HepG2 (cell line): ENCODE results near the gene CCDC80. TPM values are rescaled to one million over a fixed set of nuclear protein-coding genes. Genes with fewer than 3 reads are reported as not detected.

Experiments
- ATAC-seq: fragments of 200-7000 bp; cut with Tn5 transposase; 3 replicates; pipeline ENCODE4 v1.9.1; 2020; ENCODE audit warnings: mild to moderate bottlenecking, moderate library complexity
- BruUV-seq: library from RNA; stranded (reverse); fragments of 400-500 nt; replicated peaks from 2 replicates; lab custom pipeline; 2021; lab: Mats Ljungman, UMichigan
- CTCF ChIA-PET: fragments of 300-600 bp; formaldehyde crosslinking; extraction: SDS; loops from one replicate; lab custom pipeline; 2021; ENCODE audit warnings: low total read pairs, inconsistent platforms, low intra/inter-chr PET ratio; lab: Yijun Ruan, JAX
- POLR2A ChIA-PET: fragments of 350-600 bp; sonication (Branson Sonifier 250); formaldehyde crosslinking; loops from one replicate; lab custom pipeline; 2020; ENCODE audit warnings: antibody characterized with exemption, inconsistent platforms; lab: Yijun Ruan, JAX
- DNase-seq: peaks from one replicate; pipeline ENCODE4 v3.0.0-alpha.2; 2015; ENCODE audit warnings: low spot score
- FAIRE-seq: peaks from 3 replicates; lab custom pipeline; 2011; peaks lifted over from hg19 to GRCh38; lab: Jason Lieb, UNC
- H2AFZ ChIP-seq: one replicate; pipeline ENCODE4 v1.6.1; 2011; ENCODE audit warnings: low read length, inconsistent platforms
- H3K27ac ChIP-seq: fragments of 300-600 bp; 3 replicates; pipeline ENCODE4 v1.8.0; 2011; ENCODE audit warnings: mixed run types, mild to moderate bottlenecking, mixed read lengths, low read length, inconsistent platforms; ENCODE audit not compliant: insufficient read depth; ENCODE audit errors: extremely low read length
- H3K27me3 ChIP-seq, 2 experiments: fragments of 200-600 bp in 1 of 2; 2 replicates in 1 of 2; 3 replicates in 1 of 2; pipeline versions ENCODE4 v1.6.0 to v1.8.0; 2011; ENCODE audit warnings: low read length in 2 of 2, mild to moderate bottlenecking in 2 of 2, moderate library complexity in 2 of 2, inconsistent platforms in 1 of 2; ENCODE audit not compliant: insufficient read depth in 2 of 2, control insufficient read depth in 1 of 2
- H3K36me3 ChIP-seq, 2 experiments: fragments of 200-600 bp in 1 of 2; replicated peaks in 1 of 2; 2 replicates in 1 of 2; 3 replicates in 1 of 2; pipeline versions ENCODE4 v1.5.1 to v1.8.0; 2011; ENCODE audit warnings: low read length in 2 of 2, inconsistent platforms in 1 of 2; ENCODE audit not compliant: insufficient read depth in 2 of 2, control insufficient read depth in 1 of 2
- H3K4me1 ChIP-seq: 2 replicates; pipeline ENCODE4 v1.5.1; 2012; ENCODE audit warnings: low read length, inconsistent platforms; ENCODE audit not compliant: insufficient read depth
- H3K4me2 ChIP-seq: 2 replicates; pipeline ENCODE4 v1.6.0; 2011; ENCODE audit warnings: low read depth, low read length, inconsistent platforms
- H3K4me3 ChIP-seq, 3 experiments: fragments of 200-600 bp in 1 of 3; sonication (generic), shearing (Covaris generic) in 1 of 3; replicated peaks in 1 of 3; 2 replicates each; pipeline ENCODE4 v1.5.1; 2011 to 2016; ENCODE audit warnings: low read length in 3 of 3, inconsistent platforms in 2 of 3, low read depth in 2 of 3, mild to moderate bottlenecking in 2 of 3, control low read depth in 1 of 3, mixed read lengths in 1 of 3; ENCODE audit not compliant: insufficient read depth in 1 of 3
- H3K79me2 ChIP-seq: one replicate; pipeline ENCODE4 v1.6.1; 2011; ENCODE audit warnings: low read length, inconsistent platforms; ENCODE audit not compliant: insufficient read depth
- H3K9ac ChIP-seq: 2 replicates; pipeline ENCODE4 v1.6.0; 2011; ENCODE audit warnings: mild to moderate bottlenecking, low read depth, low read length, inconsistent platforms; ENCODE audit not compliant: insufficient read depth
- H3K9me3 ChIP-seq: 2 replicates; pipeline ENCODE4 v1.5.1; 2012; ENCODE audit warnings: mild to moderate bottlenecking, low read length
- H4K20me1 ChIP-seq: 2 replicates; pipeline ENCODE4 v1.6.0; 2011; ENCODE audit warnings: inconsistent platforms, mild to moderate bottlenecking, low read length, moderate library complexity; ENCODE audit not compliant: insufficient read depth
- ATF2 ChIP-seq: sonication (generic); formaldehyde crosslinking; IDR thresholded peaks from 2 replicates; pipeline ENCODE4 v1.4.0; 2020; ENCODE audit warnings: missing genetic modification reagents
- CENPT ChIP-seq: sonication (generic); formaldehyde crosslinking; IDR thresholded peaks from 2 replicates; pipeline ENCODE4 v1.8.0; 2022; ENCODE audit warnings: low read depth, mild to moderate bottlenecking, moderate library complexity, missing genetic modification reagents
- HIC2 ChIP-seq: sonication (generic); formaldehyde crosslinking; IDR thresholded peaks from 2 replicates; pipeline ENCODE4 v1.9.0; 2022; ENCODE audit warnings: low read depth, missing genetic modification reagents
- HIVEP1 ChIP-seq: sonication (generic); formaldehyde crosslinking; IDR thresholded peaks from 2 replicates; pipeline ENCODE4 v1.4.0; 2020; ENCODE audit warnings: mild to moderate bottlenecking, missing genetic modification reagents
- IKZF5 ChIP-seq: IDR thresholded peaks from 2 replicates; pipeline ENCODE4 v1.6.1; 2018; ENCODE audit warnings: missing genetic modification reagents, mild to moderate bottlenecking, missing compliant biosample characterization
- MED1 ChIP-seq: sonication (generic); formaldehyde crosslinking; IDR thresholded peaks from 2 replicates; pipeline ENCODE4 v1.4.0; 2020; ENCODE audit warnings: missing genetic modification reagents
- MED13 ChIP-seq: sonication (generic); formaldehyde crosslinking; IDR thresholded peaks from 2 replicates; pipeline ENCODE4 v1.5.0; 2020; ENCODE audit warnings: missing genetic modification reagents
- SIX4 ChIP-seq: sonication (generic); formaldehyde crosslinking; IDR thresholded peaks from 2 replicates; pipeline ENCODE4 v1.4.0; 2020; ENCODE audit warnings: missing genetic modification reagents
- SOX5 ChIP-seq: IDR thresholded peaks from 2 replicates; pipeline ENCODE4 v1.6.1; 2016; ENCODE audit warnings: borderline replicate concordance
- UBTF ChIP-seq: sonication (generic); formaldehyde crosslinking; IDR thresholded peaks from 2 replicates; pipeline ENCODE4 v1.4.0; 2020; ENCODE audit warnings: mild to moderate bottlenecking, missing genetic modification reagents
- ZBTB42 ChIP-seq: sonication (generic); formaldehyde crosslinking; IDR thresholded peaks from 2 replicates; pipeline ENCODE4 v1.5.0; 2020; ENCODE audit warnings: mild to moderate bottlenecking, missing genetic modification reagents
- ZFP90 ChIP-seq: sonication (generic); formaldehyde crosslinking; IDR thresholded peaks from 2 replicates; pipeline ENCODE4 v1.8.0; 2022; ENCODE audit warnings: missing genetic modification reagents, mild to moderate bottlenecking, inconsistent platforms, borderline replicate concordance
- ZFX ChIP-seq: sonication (generic); formaldehyde crosslinking; IDR thresholded peaks from 2 replicates; pipeline ENCODE4 v1.4.0; 2020; ENCODE audit warnings: mild to moderate bottlenecking, low read depth, missing genetic modification reagents, moderate library complexity
- ZNF20 ChIP-seq: sonication (generic); formaldehyde crosslinking; IDR thresholded peaks from 2 replicates; pipeline ENCODE4 v1.4.0; 2020; ENCODE audit warnings: mild to moderate bottlenecking, moderate library complexity, missing genetic modification reagents
- ZNF577 ChIP-seq: sonication (generic); formaldehyde crosslinking; IDR thresholded peaks from 2 replicates; pipeline ENCODE4 v1.4.0; 2020; ENCODE audit warnings: mild to moderate bottlenecking, low read depth, missing genetic modification reagents, borderline replicate concordance
- ZNF749 ChIP-seq: sonication (generic); formaldehyde crosslinking; IDR thresholded peaks from 2 replicates; pipeline ENCODE4 v1.8.0; 2022; ENCODE audit warnings: mild to moderate bottlenecking, missing genetic modification reagents, moderate library complexity, borderline replicate concordance
- ZNF75D ChIP-seq: sonication (generic); formaldehyde crosslinking; IDR thresholded peaks from 2 replicates; pipeline ENCODE4 v1.8.1; 2023; ENCODE audit warnings: missing genetic modification reagents, mild to moderate bottlenecking, borderline replicate concordance
- ZSCAN22 ChIP-seq: sonication (generic); formaldehyde crosslinking; IDR thresholded peaks from 2 replicates; pipeline ENCODE4 v1.4.0; 2020; ENCODE audit warnings: mild to moderate bottlenecking, missing genetic modification reagents
- WGBS: methylation state at CpG from one replicate; pipeline ENCODE4 v1.1.6; 2017; ENCODE audit warnings: low lambda C conversion rate; 5-methylcytosine and 5-hydroxymethylcytosine counted together
- in situ Hi-C: cut with HindIII; loops from 2 replicates; pipeline ENCODE4 v1.10.0; 2017; ENCODE audit warnings: low pct_unique_long_range_greater_than_20kb; ENCODE audit not compliant: extremely low pct_ligation_motif_present
- intact Hi-C: fragments of 100-400 bp; cut with micrococcal nuclease; formaldehyde crosslinking; loops from one replicate; pipeline ENCODE4 v1.10.0; 2022; ENCODE audit not compliant: unreplicated experiment
- polyA plus RNA-seq, 8 experiments: library from polyadenylated mRNA; depleted of rRNA in 3 of 8; stranded (reverse) in 7 of 8; unstranded in 1 of 8; fragments of >200 nt; fragmentation: Illumina TruSeq in 4 of 8; extraction: Trizol in 4 of 8; gene quantifications; 2 replicates each; pipeline versions ENCODE4 v1.2.1 to v1.2.3, GENCODE V29; 2011 to 2016; ENCODE audit warnings: low read depth in 4 of 8, missing spikeins in 1 of 8, mixed read lengths in 1 of 8; ENCODE audit not compliant: insufficient read depth in 1 of 8
- total RNA-seq, 5 experiments: library from RNA; depleted of rRNA; stranded (reverse); fragments of >200 nt; fragmentation: Illumina TruSeq; extraction: Trizol; gene quantifications; 2 replicates each; pipeline ENCODE4 v1.2.3, GENCODE V29; 2016; ENCODE audit warnings: low read depth in 1 of 5

Gene CCDC80
- total and polyA plus RNA-seq, 2 of the 13 experiments (the other 11 are each of a cell fraction or from before 2014, with no cell fraction given) = not detected

GRCh38 chr3:112623717-112624116, 17.2 kb downstream of the CCDC80 start:
- no peak for ATAC-seq
- no TSS peak for BruUV-seq
- DNase-seq = no peak
- TF ChIP-seq ATF2 = no peak
- TF ChIP-seq ZSCAN22 (CRISPR knock-in tag) = no peak
- TF ChIP-seq ZNF20 (CRISPR knock-in tag) = no peak
- TF ChIP-seq ZFP90 (CRISPR knock-in tag) = no peak
- TF ChIP-seq ZNF75D = no peak
- no peak for TF ChIP-seq SIX4 (CRISPR knock-in tag)
- TF ChIP-seq IKZF5 = no peak
- no peak for TF ChIP-seq UBTF (CRISPR knock-in tag)
- no peak for TF ChIP-seq MED13 (CRISPR knock-in tag)
- no peak for TF ChIP-seq ZNF577 (CRISPR knock-in tag)
- no peak for TF ChIP-seq ZFX (CRISPR knock-in tag)
- TF ChIP-seq HIVEP1 (CRISPR knock-in tag) = no peak
- TF ChIP-seq HIC2 (CRISPR knock-in tag) = no peak
- no peak for TF ChIP-seq CENPT
- TF ChIP-seq ZNF749 (CRISPR knock-in tag) = no peak
- no peak for TF ChIP-seq ZBTB42 (CRISPR knock-in tag)
- TF ChIP-seq MED1 (CRISPR knock-in tag) = no peak
- TF ChIP-seq SOX5 (CRISPR knock-in tag) = no peak
- in situ Hi-C loops (no loop called here), intact Hi-C loops (no loop called here)
- Histone ChIP-seq H3K4me1 (no peaks in the 10 kb centered on the region), H3K36me3 (no peaks in the 10 kb centered on the region), H2AFZ (no peak overlapping the region), H3K79me2 (no peaks in the 10 kb centered on the region), H3K4me2 (no peak overlapping the region), H3K9ac (no peak overlapping the region), H4K20me1 (no peaks in the 10 kb centered on the region), H3K27me3 (no peaks in the 10 kb centered on the region), H3K9me3 (no peaks in the 10 kb centered on the region), H3K4me3 (no peak overlapping the region), H3K27ac (no peak overlapping the region)
- no peak for FAIRE-seq
- 3% methylated on average over 1 of the region's 1 CpG for WGBS
- ChIA-PET POLR2A (no interaction called here), CTCF (no interaction called here)
